SK-N-SH (cell line): ENCODE results near the gene CAP2. TPM values are rescaled to one million over a fixed set of nuclear protein-coding genes. Genes with fewer than 3 reads are reported as not detected.

Source experiments
- CTCF ChIA-PET: fragments of 300-600, 350-600 bp; formaldehyde crosslinking; extraction: SDS; loops from one replicate; lab custom pipeline; 2021; lab: Yijun Ruan, JAX
- POLR2A ChIA-PET: fragments of 350-600 bp; sonication (Branson Sonifier 250); formaldehyde crosslinking; extraction: SDS; loops from one replicate; lab custom pipeline; 2020; ENCODE audit warnings: antibody characterized with exemption, inconsistent platforms; lab: Yijun Ruan, JAX
- DNase-seq: peaks from one replicate; pipeline ENCODE4 v3.0.0; 2012
- H2AFZ ChIP-seq: fragments of 200-600 bp; sonication (generic); 2 replicates; pipeline ENCODE4 v1.8.1; 2016; ENCODE audit warnings: antibody characterized with exemption, mild to moderate bottlenecking, low read depth
- H3F3A ChIP-seq: fragments of 200-600 bp; sonication (generic); replicated peaks from 2 replicates; pipeline ENCODE3; 2016; ENCODE audit warnings: antibody characterized with exemption, mild to moderate bottlenecking; ENCODE audit not compliant: insufficient read depth
- H3K27ac ChIP-seq, 2 experiments: fragments of 200-500 bp in 1 of 2; fragments of 200-600 bp in 1 of 2; sonication (Bioruptor generic) in 1 of 2; sonication (generic), shearing (Covaris generic) in 1 of 2; 2 replicates each; pipeline versions ENCODE4 v1.5.1 to v1.6.1; 2014 to 2016; ENCODE audit warnings: low read depth in 2 of 2, inconsistent platforms in 1 of 2, low read length in 1 of 2, mild to moderate bottlenecking in 1 of 2, mixed read lengths in 1 of 2
- H3K27me3 ChIP-seq: fragments of 200-600 bp; sonication (generic), shearing (Covaris generic); 2 replicates; pipeline ENCODE4 v1.6.1; 2016; ENCODE audit warnings: mixed run types; ENCODE audit not compliant: insufficient read depth
- H3K36me3 ChIP-seq, 2 experiments: fragments of 200-500 bp in 1 of 2; fragments of 200-600 bp in 1 of 2; sonication (Bioruptor generic) in 1 of 2; sonication (generic) in 1 of 2; replicated peaks in 1 of 2; 2 replicates each; pipeline versions ENCODE3 to v1.5.1; 2014 to 2016; ENCODE audit warnings: low read length in 1 of 2, mild to moderate bottlenecking in 1 of 2; ENCODE audit not compliant: insufficient read depth in 2 of 2, control insufficient read depth in 1 of 2
- H3K4me1 ChIP-seq, 2 experiments: fragments of 200-500 bp in 1 of 2; fragments of 200-600 bp in 1 of 2; sonication (Bioruptor generic) in 1 of 2; sonication (generic), shearing (Covaris generic) in 1 of 2; 2 replicates each; pipeline versions ENCODE4 v1.5.1 to v1.6.1; 2014 to 2016; ENCODE audit warnings: low read depth in 1 of 2, low read length in 1 of 2, mixed run types in 1 of 2; ENCODE audit not compliant: insufficient read depth in 2 of 2, control insufficient read depth in 1 of 2
- H3K4me2 ChIP-seq: fragments of 200-600 bp; sonication (generic), shearing (Covaris generic); 2 replicates; pipeline ENCODE4 v1.6.1; 2017; ENCODE audit warnings: mixed run types
- H3K4me3 ChIP-seq, 2 experiments: fragments of 200-500 bp in 1 of 2; fragments of 200-600 bp in 1 of 2; sonication (Bioruptor generic) in 1 of 2; sonication (generic), shearing (Covaris generic) in 1 of 2; 2 replicates each; pipeline versions ENCODE4 v1.5.1 to v1.8.1; 2014 to 2016; ENCODE audit warnings: low read depth in 2 of 2, inconsistent platforms in 1 of 2, low read length in 1 of 2, mild to moderate bottlenecking in 1 of 2, mixed read lengths in 1 of 2, moderate library complexity in 1 of 2
- H3K79me2 ChIP-seq: fragments of 200-600 bp; sonication (generic); 2 replicates; pipeline ENCODE4 v1.8.1; 2017; ENCODE audit warnings: mild to moderate bottlenecking; ENCODE audit not compliant: insufficient read depth
- H3K9ac ChIP-seq: fragments of 200-600 bp; sonication (generic); 2 replicates; pipeline ENCODE4 v1.6.1; 2017; ENCODE audit warnings: mixed run types
- H3K9me2 ChIP-seq: fragments of 200-600 bp; sonication (generic); 2 replicates; pipeline ENCODE4 v1.6.1; 2017; ENCODE audit warnings: mixed run types
- H3K9me3 ChIP-seq: fragments of 200-600 bp; sonication (generic); 2 replicates; pipeline ENCODE4 v1.6.1; 2017; ENCODE audit warnings: mixed run types, mild to moderate bottlenecking, moderate library complexity
- H4K20me1 ChIP-seq: fragments of 200-600 bp; sonication (generic); 2 replicates; pipeline ENCODE4 v1.6.1; 2017; ENCODE audit warnings: mild to moderate bottlenecking, mixed run types; ENCODE audit not compliant: insufficient read depth
- CHD2 ChIP-seq: fragments of 150-350 bp; IDR thresholded peaks from 2 replicates; pipeline ENCODE4 v1.6.1; 2018; ENCODE audit warnings: low read length; ENCODE audit not compliant: partially characterized antibody
- FOSL2 ChIP-seq: IDR thresholded peaks from 2 replicates; pipeline ENCODE4 v1.4.0; 2012; ENCODE audit warnings: low read depth, mild to moderate bottlenecking, moderate library complexity, borderline replicate concordance
- FOXJ3 ChIP-seq: sonication (generic); formaldehyde crosslinking; IDR thresholded peaks from 2 replicates; pipeline ENCODE4 v1.5.1; 2020; ENCODE audit warnings: mild to moderate bottlenecking, missing genetic modification reagents
- FOXM1 ChIP-seq: IDR thresholded peaks from 2 replicates; pipeline ENCODE4 v1.4.0; 2012; ENCODE audit warnings: low read depth, mild to moderate bottlenecking
- GABPA ChIP-seq: IDR thresholded peaks from 2 replicates; pipeline ENCODE4 v1.4.0; 2012; ENCODE audit warnings: low read depth, mild to moderate bottlenecking
- GATA2 ChIP-seq: sonication (generic); formaldehyde crosslinking; IDR thresholded peaks from 2 replicates; pipeline ENCODE4 v1.5.0; 2020; ENCODE audit warnings: mild to moderate bottlenecking, missing genetic modification reagents
- JUND ChIP-seq: IDR thresholded peaks from 2 replicates; pipeline ENCODE4 v1.4.0; 2012
- NFIC ChIP-seq: IDR thresholded peaks from 2 replicates; pipeline ENCODE4 v1.4.0; 2012; ENCODE audit warnings: borderline replicate concordance
- NRF1 ChIP-seq: IDR thresholded peaks from 2 replicates; pipeline ENCODE4 v1.6.1; 2012; ENCODE audit warnings: low read depth, mild to moderate bottlenecking, low read length
- PBX3 ChIP-seq: IDR thresholded peaks from 2 replicates; pipeline ENCODE4; 2012
- POLR2AphosphoS5 ChIP-seq: IDR thresholded peaks from 2 replicates; pipeline ENCODE4 v1.6.1; 2012; ENCODE audit warnings: low read depth, low read length
- RAD21 ChIP-seq: IDR thresholded peaks from 2 replicates; pipeline ENCODE4 v1.6.1; 2012; ENCODE audit warnings: mild to moderate bottlenecking, low read length
- RFX5 ChIP-seq: IDR thresholded peaks from 2 replicates; pipeline ENCODE4 v1.6.1; 2012; ENCODE audit warnings: mild to moderate bottlenecking, improper control_type of control experiment, low read length
- RXRA ChIP-seq: IDR thresholded peaks from 2 replicates; pipeline ENCODE4 v1.4.0; 2012; ENCODE audit warnings: low read depth, mild to moderate bottlenecking, borderline replicate concordance
- SIN3A ChIP-seq: IDR thresholded peaks from 2 replicates; pipeline ENCODE4 v1.6.1; 2012; ENCODE audit warnings: low read depth, mild to moderate bottlenecking, low read length, moderate library complexity, borderline replicate concordance
- SMC3 ChIP-seq: IDR thresholded peaks from 2 replicates; pipeline ENCODE4 v1.6.1; 2012; ENCODE audit warnings: low read depth, low read length, improper control_type of control experiment
- TCF12 ChIP-seq: IDR thresholded peaks from 2 replicates; pipeline ENCODE4 v1.4.0; 2012
- YY1 ChIP-seq: IDR thresholded peaks from 2 replicates; pipeline ENCODE4 v1.4.0; 2012; ENCODE audit warnings: low read depth, mild to moderate bottlenecking
- WGBS: methylation state at CpG from one replicate; pipeline ENCODE4 v1.1.6; 2017; ENCODE audit warnings: low lambda C conversion rate; 5-methylcytosine and 5-hydroxymethylcytosine counted together
- polyA plus RNA-seq, 3 experiments: library from polyadenylated mRNA; depleted of rRNA; stranded (reverse); fragments of >200 nt; gene quantifications; 2 replicates each; pipeline ENCODE4 v1.2.3, GENCODE V29; 2012
- TF ChIP-seq, protein P1 (sequence below): fragments of 150-350 bp; IDR thresholded peaks from 2 replicates; pipeline ENCODE4 v1.6.1; 2016; ENCODE audit warnings: mild to moderate bottlenecking, low read depth, low read length
- TF ChIP-seq, protein P2 (sequence below): IDR thresholded peaks from 2 replicates; pipeline ENCODE4 v1.4.0; 2012; ENCODE audit warnings: low read depth

Gene CAP2
- polyA plus RNA-seq, 1 of the 3 experiments (the other 2 are of a cell fraction) = 8.5 TPM

GRCh38 chr6:17556014-17556413 is 162.6 kb downstream of the CAP2 start:
- no peak overlapping the region for H3K4me2 ChIP-seq
- TF ChIP-seq YY1 (no peak), GATA2 (CRISPR knock-in tag) (no peak), RAD21 (no peak), SMC3 (no peak), TCF12 (no peak), NRF1 (no peak), RFX5 (no peak), FOXM1 (no peak), NFIC (no peak), CHD2 (no peak)
- TF ChIP-seq, protein P1, sequence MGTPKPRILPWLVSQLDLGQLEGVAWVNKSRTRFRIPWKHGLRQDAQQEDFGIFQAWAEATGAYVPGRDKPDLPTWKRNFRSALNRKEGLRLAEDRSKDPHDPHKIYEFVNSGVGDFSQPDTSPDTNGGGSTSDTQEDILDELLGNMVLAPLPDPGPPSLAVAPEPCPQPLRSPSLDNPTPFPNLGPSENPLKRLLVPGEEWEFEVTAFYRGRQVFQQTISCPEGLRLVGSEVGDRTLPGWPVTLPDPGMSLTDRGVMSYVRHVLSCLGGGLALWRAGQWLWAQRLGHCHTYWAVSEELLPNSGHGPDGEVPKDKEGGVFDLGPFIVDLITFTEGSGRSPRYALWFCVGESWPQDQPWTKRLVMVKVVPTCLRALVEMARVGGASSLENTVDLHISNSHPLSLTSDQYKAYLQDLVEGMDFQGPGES = no peak
- no peaks in the 10 kb centered on the region for H3K4me1 ChIP-seq
- H2AFZ ChIP-seq = no peak overlapping the region
- 83% methylated on average over 4 of the region's 4 CpGs for WGBS
- H3K9ac ChIP-seq = no peak overlapping the region
- H3K27me3 ChIP-seq = no peaks in the 10 kb centered on the region
- H3K79me2 ChIP-seq = no peaks in the 10 kb centered on the region
- ChIA-PET POLR2A (no interaction called here), CTCF (no interaction called here)
- no peak overlapping the region for H3K27ac ChIP-seq
- peaks cover 3 to 5% of the 10 kb centered on the region in 2 experiments for H3K36me3 ChIP-seq
- H3F3A ChIP-seq = no peaks in the 10 kb centered on the region
- no peaks in the 10 kb centered on the region for H3K9me3 ChIP-seq
- no peak overlapping the region for H3K4me3 ChIP-seq
- no peaks in the 10 kb centered on the region for H3K9me2 ChIP-seq
- H4K20me1 ChIP-seq = no peaks in the 10 kb centered on the region
- no peak for DNase-seq

GRCh38 chr6:17562636-17563035 is 169.2 kb downstream of the CAP2 start:
- 36% methylated on average over 3 of the region's 3 CpGs for WGBS
- Histone ChIP-seq H3K4me3 (no peak overlapping the region), H3K36me3 (no peaks in the 10 kb centered on the region), H3K27me3 (no peaks in the 10 kb centered on the region), H3K4me1 (no peaks in the 10 kb centered on the region), H3K27ac (no peak overlapping the region), H3K4me2 (no peak overlapping the region), H3K9me3 (peaks cover 7% of the 10 kb centered on the region), H2AFZ (no peak overlapping the region), H3K9ac (no peak overlapping the region), H3F3A (no peaks in the 10 kb centered on the region), H4K20me1 (no peaks in the 10 kb centered on the region), H3K79me2 (no peaks in the 10 kb centered on the region), H3K9me2 (no peaks in the 10 kb centered on the region)
- ChIA-PET CTCF (no interaction called here), POLR2A (no interaction called here)
- TF ChIP-seq, protein P2, sequence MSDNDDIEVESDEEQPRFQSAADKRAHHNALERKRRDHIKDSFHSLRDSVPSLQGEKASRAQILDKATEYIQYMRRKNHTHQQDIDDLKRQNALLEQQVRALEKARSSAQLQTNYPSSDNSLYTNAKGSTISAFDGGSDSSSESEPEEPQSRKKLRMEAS = no peak
- TF ChIP-seq FOSL2 (no peak), NRF1 (no peak), SIN3A (no peak)
- DNase-seq = no peak

DNA sequence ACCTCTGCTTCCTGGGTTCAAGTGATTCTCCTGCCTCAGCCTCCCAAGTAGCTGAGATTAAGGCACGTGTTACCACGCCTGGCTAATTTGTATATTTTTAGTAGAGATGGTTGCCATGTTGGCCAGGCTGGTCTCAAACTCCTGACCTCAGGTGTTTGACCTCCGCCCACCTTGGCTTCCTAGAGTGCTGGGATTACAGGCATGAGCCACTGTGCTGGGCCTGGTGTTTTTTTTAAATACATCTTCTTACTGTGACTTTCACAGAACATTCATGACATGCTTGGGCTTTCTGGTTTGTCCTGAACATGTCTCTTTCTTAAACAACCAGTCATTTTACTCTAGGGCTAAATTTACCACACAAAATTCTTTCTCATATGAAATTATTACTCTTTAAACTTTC is 172.0 kb downstream of the CAP2 start:
- no peaks in the 10 kb centered on the region for H3K9me2 ChIP-seq
- H3K27me3 ChIP-seq = no peaks in the 10 kb centered on the region
- H3K36me3 ChIP-seq = no peaks in the 10 kb centered on the region
- H3K4me2 ChIP-seq = no peak overlapping the region
- WGBS = 23% methylated on average over 2 of the region's 3 CpGs
- H3K4me3 ChIP-seq = no peak overlapping the region
- no peaks in the 10 kb centered on the region for H3K4me1 ChIP-seq
- H3K9me3 ChIP-seq = peaks cover 7% of the 10 kb centered on the region
- H4K20me1 ChIP-seq = no peaks in the 10 kb centered on the region
- no peak for DNase-seq
- no peak overlapping the region for H2AFZ ChIP-seq
- H3K9ac ChIP-seq = no peak overlapping the region
- no peaks in the 10 kb centered on the region for H3F3A ChIP-seq
- ChIA-PET POLR2A (no interaction called here), CTCF (no interaction called here)
- no peaks in the 10 kb centered on the region for H3K79me2 ChIP-seq
- TF ChIP-seq GABPA = no peak
- TF ChIP-seq CHD2 = no peak
- TF ChIP-seq RXRA = no peak
- TF ChIP-seq PBX3 = no peak
- TF ChIP-seq JUND = no peak
- TF ChIP-seq POLR2AphosphoS5 = no peak
- no peak for TF ChIP-seq FOXJ3 (CRISPR knock-in tag)
- TF ChIP-seq SIN3A = no peak
- H3K27ac ChIP-seq = no peak overlapping the region
